GM12878 (cell line): ENCODE data around the gene CXCL13. TPM values are rescaled to one million over a fixed set of nuclear protein-coding genes. Genes with fewer than 3 reads are reported as not detected.

ENCODE experiments used
- ATAC-seq: fragments of 200-7000 bp; cut with Tn5 transposase; 3 replicates; pipeline ENCODE4 v1.9.1; 2020; ENCODE audit warnings: mild to moderate bottlenecking, moderate library complexity
- BruUV-seq: library from RNA; stranded (reverse); fragments of 400-500 nt; replicated peaks from 2 replicates; lab custom pipeline; 2021; lab: Mats Ljungman, UMichigan
- CTCF ChIA-PET: fragments of 300-600 bp; sonication (Branson Sonifier 250); formaldehyde crosslinking; extraction: SDS; loops from one replicate; lab custom pipeline; 2021; ENCODE audit warnings: inconsistent platforms; lab: Yijun Ruan, JAX
- POLR2A ChIA-PET: fragments of 350-600 bp; formaldehyde crosslinking; extraction: SDS; loops from one replicate; lab custom pipeline; 2021; ENCODE audit warnings: inconsistent platforms; lab: Charles Lee
- RAD21 ChIA-PET: fragments of 300-600 bp; sonication (Branson Sonifier 250); formaldehyde crosslinking; loops from one replicate; lab custom pipeline; 2023; ENCODE audit warnings: antibody characterized with exemption; ENCODE audit not compliant: unreplicated experiment; lab: Charles Lee
- SMC1A ChIA-PET: fragments of 300-600 bp; sonication (Branson Sonifier 250); formaldehyde crosslinking; loops from one replicate; lab custom pipeline; 2023; ENCODE audit not compliant: unreplicated experiment, uncharacterized antibody; lab: Charles Lee
- DNase-seq: peaks from one replicate; pipeline ENCODE4 v3.0.0-alpha.2; 2011; ENCODE audit warnings: low read depth, low spot score
- FAIRE-seq: peaks from 3 replicates; lab custom pipeline; 2011; peaks lifted over from hg19 to GRCh38; lab: Jason Lieb, UNC
- H2AFZ ChIP-seq: 2 replicates; pipeline ENCODE4 v1.6.0; 2011; ENCODE audit warnings: low read depth, low read length, control low read depth; ENCODE audit not compliant: control insufficient read depth
- H3K27ac ChIP-seq: 2 replicates; pipeline ENCODE4 v1.5.1; 2011; ENCODE audit warnings: control low read depth; ENCODE audit not compliant: control insufficient read depth, insufficient read depth
- H3K27me3 ChIP-seq, 2 experiments: replicated peaks in 1 of 2; 2 replicates each; pipeline versions ENCODE4 v1.6.0 to v1.6.1; 2011; ENCODE audit warnings: low read length in 1 of 2; ENCODE audit not compliant: control insufficient read depth in 2 of 2, insufficient read depth in 2 of 2
- H3K36me3 ChIP-seq, 2 experiments: 2 replicates each; pipeline ENCODE4 v1.5.1; 2011; ENCODE audit warnings: low read length in 1 of 2; ENCODE audit not compliant: control insufficient read depth in 2 of 2, insufficient read depth in 2 of 2
- H3K4me1 ChIP-seq: 2 replicates; pipeline ENCODE4 v1.6.1; 2011; ENCODE audit warnings: mild to moderate bottlenecking, low read length, moderate library complexity, mixed read lengths; ENCODE audit not compliant: control insufficient read depth, insufficient read depth
- H3K4me2 ChIP-seq: 2 replicates; pipeline ENCODE4 v1.6.0; 2011; ENCODE audit warnings: control low read depth; ENCODE audit not compliant: control insufficient read depth, insufficient read depth
- H3K4me3 ChIP-seq: fragments of 200-600 bp; sonication (generic); 2 replicates; pipeline ENCODE4 v1.5.1; 2016
- H3K79me2 ChIP-seq: 2 replicates; pipeline ENCODE4 v1.6.0; 2011; ENCODE audit warnings: low read length; ENCODE audit not compliant: control insufficient read depth, insufficient read depth
- H3K9ac ChIP-seq: 2 replicates; pipeline ENCODE4 v1.8.0; 2011; ENCODE audit warnings: low read length, control low read depth, mixed read lengths; ENCODE audit not compliant: control insufficient read depth, insufficient read depth
- H3K9me3 ChIP-seq: replicated peaks from 3 replicates; pipeline ENCODE4 v1.5.1; 2011; ENCODE audit warnings: mild to moderate bottlenecking, low read length; ENCODE audit not compliant: control insufficient read depth, insufficient read depth
- H4K20me1 ChIP-seq: 2 replicates; pipeline ENCODE4 v1.6.0; 2011; ENCODE audit not compliant: control insufficient read depth, insufficient read depth
- CBX5 ChIP-seq: sonication (generic); IDR thresholded peaks from 2 replicates; pipeline ENCODE4 v1.6.1; 2016; ENCODE audit warnings: low read depth, moderate library complexity, mild to moderate bottlenecking, inconsistent platforms
- CHD1 ChIP-seq: IDR thresholded peaks from 2 replicates; pipeline ENCODE4 v1.6.1; 2012; ENCODE audit warnings: low read depth, low read length, improper control_type of control experiment
- E2F4 ChIP-seq: IDR thresholded peaks from 2 replicates; pipeline ENCODE4 v1.6.1; 2012; ENCODE audit warnings: low read depth, low read length, improper control_type of control experiment
- EED ChIP-seq: sonication (generic); IDR thresholded peaks from 2 replicates; pipeline ENCODE4 v1.6.1; 2016; ENCODE audit warnings: antibody characterized with exemption, low read depth
- ESRRA ChIP-seq: IDR thresholded peaks from 2 replicates; pipeline ENCODE4 v1.6.1; 2012; ENCODE audit warnings: mild to moderate bottlenecking, low read length, improper control_type of control experiment
- HDAC2 ChIP-seq: fragments of 200-600 bp; sonication (generic); IDR thresholded peaks from 2 replicates; pipeline ENCODE4 v1.6.1; 2017
- JUNB ChIP-seq: IDR thresholded peaks from 2 replicates; pipeline ENCODE4 v1.6.1; 2016; ENCODE audit warnings: antibody characterized with exemption, mild to moderate bottlenecking
- PAX8 ChIP-seq: fragments of 450-650 bp; IDR thresholded peaks from 2 replicates; pipeline ENCODE4 v1.6.1; 2017; ENCODE audit warnings: mild to moderate bottlenecking, moderate library complexity
- POLR2AphosphoS2 ChIP-seq: IDR thresholded peaks from 2 replicates; pipeline ENCODE4 v1.6.1; 2011; ENCODE audit warnings: low read depth, mild to moderate bottlenecking, low read length, improper control_type of control experiment, moderate library complexity
- SMAD5 ChIP-seq: IDR thresholded peaks from 2 replicates; pipeline ENCODE4 v1.6.1; 2016; ENCODE audit warnings: antibody characterized with exemption, low read depth
- USF1 ChIP-seq: IDR thresholded peaks from 2 replicates; pipeline ENCODE4 v1.6.1; 2011; ENCODE audit warnings: borderline replicate concordance, low read depth, mild to moderate bottlenecking, moderate library complexity, mixed read lengths, low read length; ENCODE audit not compliant: insufficient read depth; ENCODE audit errors: extremely low read length
- ZBTB11 ChIP-seq: fragments of 450-650 bp; formaldehyde crosslinking; IDR thresholded peaks from 2 replicates; pipeline ENCODE4 v1.5.0; 2022; ENCODE audit warnings: mild to moderate bottlenecking, missing genetic modification characterization
- ZNF24 ChIP-seq: fragments of 450-650 bp; IDR thresholded peaks from 2 replicates; pipeline ENCODE4 v1.6.1; 2017; ENCODE audit warnings: antibody characterized with exemption, mild to moderate bottlenecking
- WGBS: methylation state at CpG from one replicate; pipeline ENCODE4 v1.1.6; 2016; ENCODE audit warnings: low lambda C conversion rate; ENCODE audit not compliant: insufficient replicate concordance, insufficient coverage; ENCODE audit errors: missing lambda C conversion rate; 5-methylcytosine and 5-hydroxymethylcytosine counted together
- in situ Hi-C: fragments of 300-500 bp; cut with MboI; formaldehyde crosslinking; loops from 9 replicates; pipeline ENCODE4 v1.14.3; 2018; ENCODE audit warnings: mixed read lengths
- intact Hi-C: fragments of 100-400 bp; cut with micrococcal nuclease; formaldehyde crosslinking; loops from one replicate; pipeline ENCODE4 v1.14.2; 2022; ENCODE audit not compliant: unreplicated experiment
- polyA plus RNA-seq, 11 experiments: library from polyadenylated mRNA; depleted of rRNA in 4 of 11; unstranded in 6 of 11; stranded (reverse) in 5 of 11; fragments of >200 nt; fragmentation: Nextera tagmentation in 4 of 11; fragmentation: Illumina TruSeq in 1 of 11; extraction: Ambion mirVana in 4 of 11; extraction: Trizol in 1 of 11; gene quantifications; 1 replicate in 1 of 11; 2 replicates in 10 of 11; pipeline versions ENCODE4 v1.2.1 to v1.2.3, GENCODE V29; 2011 to 2016; ENCODE audit warnings: inconsistent platforms in 2 of 11, missing spikeins in 2 of 11, low read depth in 1 of 11
- total RNA-seq, 4 experiments: library from RNA; depleted of rRNA in 3 of 4; stranded (reverse); fragments of >200 nt in 3 of 4; fragmentation: Illumina TruSeq in 1 of 4; extraction: Trizol in 1 of 4; gene quantifications; 2 replicates each; pipeline versions ENCODE4 v1.2.1 to v1.2.3, GENCODE V29; 2013 to 2021

CXCL13 gene
- total and polyA plus RNA-seq, 10 of the 15 experiments (the other 5 are each of a cell fraction or from before 2014, with no cell fraction given) = 0.05 to 0.16 TPM; not detected in 8

- Histone ChIP-seq H3K27ac (no peak overlapping the region), H3K9me3 (no peaks in the 10 kb centered on the region), H3K79me2 (no peaks in the 10 kb centered on the region), H3K27me3 (no peaks in the 10 kb centered on the region; a peak in 1 of 4 replicates), H3K4me3 (no peak overlapping the region), H3K36me3 (no peaks in the 10 kb centered on the region), H3K4me1 (no peaks in the 10 kb centered on the region), H3K9ac (no peak overlapping the region), H2AFZ (no peak overlapping the region), H3K4me2 (no peak overlapping the region), H4K20me1 (no peaks in the 10 kb centered on the region)
- CTCF ChIA-PET = interaction anchor here (0.7 kb wide), 1 partner anchor 47 kb away, joined by 3 read pairs; no protein-coding TSS in a partner anchor
- DNase-seq = no peak
- SMC1A ChIA-PET = interaction anchor here (1.3 kb wide), 1 partner anchor 9 kb away, joined by 3 read pairs; no protein-coding TSS in a partner anchor
- in situ Hi-C loops (no loop called here), intact Hi-C loops (no loop called here)
- TF ChIP-seq ZNF24 (no peak), ZBTB11 (CRISPR knock-in tag) (no peak)
- POLR2A ChIA-PET = no interaction called here
- BruUV-seq = no TSS peak
- no peak for FAIRE-seq
- ATAC-seq = no peak
- RAD21 ChIA-PET = no interaction called here
Observed at GRCh38 chr4:77651820-77652219, 46.2 kb downstream of the CXCL13 start.

- Histone ChIP-seq H3K27ac (no peak overlapping the region), H3K4me1 (no peaks in the 10 kb centered on the region), H3K36me3 (no peaks in the 10 kb centered on the region), H3K27me3 (no peaks in the 10 kb centered on the region; a peak in 1 of 4 replicates), H4K20me1 (no peaks in the 10 kb centered on the region), H3K9me3 (no peaks in the 10 kb centered on the region), H3K9ac (no peak overlapping the region), H3K4me3 (no peak overlapping the region), H3K4me2 (no peak overlapping the region), H3K79me2 (no peaks in the 10 kb centered on the region), H2AFZ (no peak overlapping the region)
- ChIA-PET SMC1A (interaction anchor here (1.1 to 1.3 kb wide), 2 partner anchors 10 to 27 kb away, joined by 3 read pairs; no protein-coding TSS in a partner anchor), CTCF (no interaction called here), POLR2A (no interaction called here), RAD21 (no interaction called here)
- no TSS peak for BruUV-seq
- 5% methylated on average over 5 of the region's 5 CpGs for WGBS
- FAIRE-seq = no peak
- no peak for DNase-seq
- intact Hi-C loops = no loop called here
- no peak for ATAC-seq
- in situ Hi-C loops = no loop called here
- no peak for TF ChIP-seq PAX8
- no peak for TF ChIP-seq CHD1
- TF ChIP-seq CBX5 = no peak
- no peak for TF ChIP-seq EED
- no peak for TF ChIP-seq HDAC2
- no peak for TF ChIP-seq ESRRA
- no peak for TF ChIP-seq POLR2AphosphoS2
- no peak for TF ChIP-seq E2F4
- TF ChIP-seq JUNB = no peak
- no peak for TF ChIP-seq USF1
- TF ChIP-seq SMAD5 = no peak
Observed at GRCh38 chr4:77652237-77652897, 46.7 kb downstream of the CXCL13 start.
